Caco-2 (cell line): ENCODE data around the gene ZNF285. TPM values are rescaled to one million over a fixed set of nuclear protein-coding genes. Genes with fewer than 3 reads are reported as not detected.

ENCODE experiments used
- BruUV-seq: library from RNA; stranded (reverse); fragments of 400-500 nt; replicated peaks from 2 replicates; lab custom pipeline; 2021; lab: Mats Ljungman, UMichigan
- CTCF ChIA-PET: fragments of 300-600 bp; sonication (Branson Sonifier 250); formaldehyde crosslinking; loops from one replicate; lab custom pipeline; 2022; ENCODE audit warnings: antibody characterized with exemption; lab: Charles Lee
- POLR2A ChIA-PET: fragments of 300-600 bp; sonication (Branson Sonifier 250); formaldehyde crosslinking; loops from one replicate; lab custom pipeline; 2022; ENCODE audit warnings: antibody characterized with exemption; lab: Charles Lee
- DNase-seq, 2 experiments: peaks; one replicate each; pipeline versions ENCODE4 v3.0.0 to v3.0.0-alpha.2; 2020 to 2022
- H3K27me3 ChIP-seq: replicated peaks from 2 replicates; pipeline ENCODE4 v1.6.0; 2011; ENCODE audit warnings: low read length; ENCODE audit not compliant: control insufficient read depth, insufficient read depth
- H3K36me3 ChIP-seq: 2 replicates; pipeline ENCODE4 v1.5.1; 2011; ENCODE audit warnings: low read length; ENCODE audit not compliant: control insufficient read depth, insufficient read depth
- H3K4me1 ChIP-seq: fragments of 250-450 bp; sonication (Bioruptor Pico); 2 replicates; pipeline ENCODE4 v1.5.1; 2020; ENCODE audit warnings: mild to moderate bottlenecking
- H3K4me3 ChIP-seq: 2 replicates; pipeline ENCODE4 v1.5.1; 2011; ENCODE audit warnings: low read depth, mild to moderate bottlenecking, control low read depth, low read length
- H3K9me3 ChIP-seq: fragments of 250-450 bp; sonication (Bioruptor Pico); 2 replicates; pipeline ENCODE4 v1.5.1; 2020; ENCODE audit warnings: mild to moderate bottlenecking, moderate library complexity
- H3K27ac Mint-ChIP-seq: one replicate; pipeline ENCODE4 v1.8.0; 2022; ENCODE audit warnings: mixed read lengths; ENCODE audit not compliant: unreplicated experiment
- H3K27me3 Mint-ChIP-seq: one replicate; pipeline ENCODE4 v1.8.0; 2022; ENCODE audit warnings: mixed read lengths; ENCODE audit not compliant: insufficient read depth, unreplicated experiment
- H3K36me3 Mint-ChIP-seq: one replicate; pipeline ENCODE4 v1.8.0; 2022; ENCODE audit warnings: mild to moderate bottlenecking, mixed read lengths; ENCODE audit not compliant: insufficient read depth, unreplicated experiment
- H3K4me1 Mint-ChIP-seq: one replicate; pipeline ENCODE4 v1.8.0; 2022; ENCODE audit warnings: low read depth, mixed read lengths; ENCODE audit not compliant: unreplicated experiment
- H3K4me3 Mint-ChIP-seq: one replicate; pipeline ENCODE4 v1.8.0; 2022; ENCODE audit warnings: mild to moderate bottlenecking, moderate library complexity, mixed read lengths; ENCODE audit not compliant: unreplicated experiment
- H3K9me3 Mint-ChIP-seq: one replicate; pipeline ENCODE4 v1.8.0; 2022; ENCODE audit warnings: mixed read lengths; ENCODE audit not compliant: unreplicated experiment
- CTCF ChIP-seq, 2 experiments: fragments of 200-600 bp in 1 of 2; IDR thresholded peaks; 1 replicate in 1 of 2; 2 replicates in 1 of 2; pipeline versions ENCODE4 v1.5.1 to v1.8.0; 2011 to 2022; ENCODE audit warnings: antibody characterized with exemption in 1 of 2, control low read depth in 1 of 2, inconsistent platforms in 1 of 2, low read depth in 1 of 2, low read length in 1 of 2, mild to moderate bottlenecking in 1 of 2, moderate library complexity in 1 of 2; ENCODE audit not compliant: insufficient read depth in 1 of 2, severe bottlenecking in 1 of 2, unreplicated experiment in 1 of 2
- intact Hi-C: fragments of 100-400 bp; cut with micrococcal nuclease; formaldehyde crosslinking; loops from one replicate; pipeline ENCODE4 v1.10.0; 2022; ENCODE audit not compliant: unreplicated experiment
- total RNA-seq: library from RNA; stranded (reverse); gene quantifications from 2 replicates; pipeline ENCODE4 v1.2.3, GENCODE V29; 2022

ZNF285 gene
- total RNA-seq, 1 experiment from 2014 or later: 1.5 TPM

- ChIA-PET CTCF (no interaction called here), POLR2A (no interaction called here)
- no peak overlapping the region for H3K27ac Mint-ChIP-seq
- DNase-seq: no peak
- no peaks in the 10 kb centered on the region for H3K36me3 Mint-ChIP-seq
- no TSS peak for BruUV-seq
- no peaks in the 10 kb centered on the region for H3K27me3 Mint-ChIP-seq
- H3K9me3 ChIP-seq: peaks cover 3% of the 10 kb centered on the region; the same call in 1 of the 2 replicates
- no peaks in the 10 kb centered on the region for H3K4me1 ChIP-seq
- H3K4me1 Mint-ChIP-seq: no peaks in the 10 kb centered on the region
- no peak for TF ChIP-seq CTCF (IDR thresholded peaks at IDR 0.05; ENCODE audit: insufficient read depth in 1 of 2, low read depth in 1 of 2, low read length in 1 of 2, severe bottlenecking in 1 of 2, unreplicated experiment in 1 of 2)
- intact Hi-C loops: no loop called here
- no peak overlapping the region for H3K4me3 Mint-ChIP-seq
- peaks cover 13% of the 10 kb centered on the region for H3K9me3 Mint-ChIP-seq
- no peaks in the 10 kb centered on the region for H3K27me3 ChIP-seq
- no peaks in the 10 kb centered on the region for H3K36me3 ChIP-seq
- no peak overlapping the region for H3K4me3 ChIP-seq
Observed at GRCh38 chr19:44374789-44375188, 26.6 kb downstream of the ZNF285 start.

GRCh38 chr19:44371815-44372480, 29.5 kb downstream of the ZNF285 start:
- CTCF ChIA-PET: no interaction called here
- Mint-ChIP-seq H3K36me3 (no peaks in the 10 kb centered on the region), H3K4me3 (no peak overlapping the region), H3K9me3 (peaks cover 13% of the 10 kb centered on the region), H3K27ac (no peak overlapping the region), H3K4me1 (no peaks in the 10 kb centered on the region), H3K27me3 (no peaks in the 10 kb centered on the region)
- no peaks in the 10 kb centered on the region for H3K9me3 ChIP-seq
- BruUV-seq: no TSS peak
- H3K4me1 ChIP-seq: no peaks in the 10 kb centered on the region
- TF ChIP-seq CTCF (IDR thresholded peaks at IDR 0.05; ENCODE audit: insufficient read depth in 1 of 2, low read depth in 1 of 2, low read length in 1 of 2, severe bottlenecking in 1 of 2, unreplicated experiment in 1 of 2): no peak
- H3K27me3 ChIP-seq: no peaks in the 10 kb centered on the region
- H3K36me3 ChIP-seq: no peaks in the 10 kb centered on the region
- DNase-seq: no peak
- POLR2A ChIA-PET: no interaction called here
- H3K4me3 ChIP-seq: no peak overlapping the region
- intact Hi-C loops: no loop called here

GRCh38 chr19:44367024-44367423, 34.4 kb downstream of the ZNF285 start:
- ChIA-PET POLR2A (no interaction called here), CTCF (no interaction called here)
- H3K27me3 Mint-ChIP-seq: peaks cover 4% of the 10 kb centered on the region
- H3K27ac Mint-ChIP-seq: no peak overlapping the region
- H3K4me3 Mint-ChIP-seq: no peak overlapping the region
- H3K4me3 ChIP-seq: no peak overlapping the region
- intact Hi-C loops: no loop called here
- no peak for TF ChIP-seq CTCF (IDR thresholded peaks at IDR 0.05; ENCODE audit: insufficient read depth in 1 of 2, low read depth in 1 of 2, low read length in 1 of 2, severe bottlenecking in 1 of 2, unreplicated experiment in 1 of 2)
- H3K36me3 Mint-ChIP-seq: no peaks in the 10 kb centered on the region
- peaks cover 5% of the 10 kb centered on the region for H3K9me3 Mint-ChIP-seq
- H3K27me3 ChIP-seq: no peaks in the 10 kb centered on the region
- H3K9me3 ChIP-seq: no peaks in the 10 kb centered on the region
- no peaks in the 10 kb centered on the region for H3K4me1 ChIP-seq
- DNase-seq: no peak
- no peaks in the 10 kb centered on the region for H3K36me3 ChIP-seq
- no TSS peak for BruUV-seq
- H3K4me1 Mint-ChIP-seq: no peaks in the 10 kb centered on the region
